ENCODE data around the gene RMND5B.
"Not testable (repeated sequence)": the region's sequence is repeated elsewhere in the genome, so short reads cannot be mapped to it uniquely, and the experiment has no call there.

Gene RMND5B

GRCh38 chr5:178117923-178118701 is 12.7 kb upstream of the RMND5B start:
- peaks cover 75% of the 10 kb centered on the region for H3K27me3 Mint-ChIP-seq
- no peaks in the 10 kb centered on the region for H3K36me3 Mint-ChIP-seq (ENCODE audit: low read depth)
- H3K4me1 Mint-ChIP-seq (ENCODE audit: low read depth): peaks cover 33% of the 10 kb centered on the region
- no peaks in the 10 kb centered on the region for H3K9me3 Mint-ChIP-seq
- intact Hi-C loops (cut with micrococcal nuclease): no loop called here
- no peak overlapping the region for H3K4me3 Mint-ChIP-seq
- no peak overlapping the region for H3K27ac Mint-ChIP-seq

- intact Hi-C loops (cut with micrococcal nuclease): no loop called here
- H3K27me3 Mint-ChIP-seq: peaks cover 62% of the 10 kb centered on the region
- no peaks in the 10 kb centered on the region for H3K9me3 Mint-ChIP-seq
- H3K27ac Mint-ChIP-seq: no peak overlapping the region
- H3K36me3 Mint-ChIP-seq (ENCODE audit: low read depth): no peaks in the 10 kb centered on the region
- peaks cover 20% of the 10 kb centered on the region for H3K4me1 Mint-ChIP-seq (ENCODE audit: low read depth)
- no peak overlapping the region for H3K4me3 Mint-ChIP-seq
These were observed 10.8 kb upstream of the RMND5B start for GRCh38 chr5:178119915-178120606.

GRCh38 chr5:178120607-178121357 is 10.0 kb upstream of the RMND5B start:
- H3K36me3 Mint-ChIP-seq (ENCODE audit: low read depth): no peaks in the 10 kb centered on the region
- H3K27me3 Mint-ChIP-seq: peaks cover 55% of the 10 kb centered on the region
- no peaks in the 10 kb centered on the region for H3K9me3 Mint-ChIP-seq
- H3K27ac Mint-ChIP-seq: no peak overlapping the region
- H3K4me3 Mint-ChIP-seq: no peak overlapping the region
- H3K4me1 Mint-ChIP-seq (ENCODE audit: low read depth): peaks cover 12% of the 10 kb centered on the region
- intact Hi-C loops (cut with micrococcal nuclease): no loop called here

- no peaks in the 10 kb centered on the region for H3K36me3 Mint-ChIP-seq (ENCODE audit: low read depth)
- H3K9me3 Mint-ChIP-seq: no peaks in the 10 kb centered on the region
- intact Hi-C loops (cut with micrococcal nuclease): no loop called here
- H3K4me1 Mint-ChIP-seq (ENCODE audit: low read depth): peaks cover 4% of the 10 kb centered on the region
- H3K27me3 Mint-ChIP-seq: peaks cover 47% of the 10 kb centered on the region
- H3K4me3 Mint-ChIP-seq: no peak overlapping the region
- no peak overlapping the region for H3K27ac Mint-ChIP-seq
These were observed 9.2 kb upstream of the RMND5B start for GRCh38 chr5:178121391-178122276.

GRCh38 chr5:178122346-178122745 is 8.5 kb upstream of the RMND5B start:
- peaks cover 39% of the 10 kb centered on the region for H3K27me3 Mint-ChIP-seq
- intact Hi-C loops (cut with micrococcal nuclease): no loop called here
- no peaks in the 10 kb centered on the region for H3K9me3 Mint-ChIP-seq
- no peak overlapping the region for H3K4me3 Mint-ChIP-seq
- no peaks in the 10 kb centered on the region for H3K4me1 Mint-ChIP-seq (ENCODE audit: low read depth)
- no peak overlapping the region for H3K27ac Mint-ChIP-seq
- no peaks in the 10 kb centered on the region for H3K36me3 Mint-ChIP-seq (ENCODE audit: low read depth)

- no peaks in the 10 kb centered on the region for H3K9me3 Mint-ChIP-seq
- no peaks in the 10 kb centered on the region for H3K4me1 Mint-ChIP-seq (ENCODE audit: low read depth)
- H3K27me3 Mint-ChIP-seq: peaks cover 31% of the 10 kb centered on the region
- no peak overlapping the region for H3K4me3 Mint-ChIP-seq
- H3K27ac Mint-ChIP-seq: no peak overlapping the region
- H3K36me3 Mint-ChIP-seq (ENCODE audit: low read depth): no peaks in the 10 kb centered on the region
- intact Hi-C loops (cut with micrococcal nuclease): no loop called here
These were observed 7.5 kb upstream of the RMND5B start for GRCh38 chr5:178123094-178123965.

- H3K4me3 Mint-ChIP-seq: no peak overlapping the region
- intact Hi-C loops (cut with micrococcal nuclease): no loop called here
These were observed 6.6 kb upstream of the RMND5B start for GRCh38 chr5:178123966-178124925.

GRCh38 chr5:178125253-178125906 is 5.4 kb upstream of the RMND5B start:
- intact Hi-C loops (cut with micrococcal nuclease): no loop called here
- Mint-ChIP-seq H3K4me1 (ENCODE audit: low read depth) (no peaks in the 10 kb centered on the region), H3K27me3 (peaks cover 26% of the 10 kb centered on the region), H3K9me3 (no peaks in the 10 kb centered on the region), H3K36me3 (ENCODE audit: low read depth) (no peaks in the 10 kb centered on the region), H3K4me3 (no peak overlapping the region), H3K27ac (no peak overlapping the region)

More at GRCh38 chr5:178123966-178124925, 6.6 kb upstream of the RMND5B start:
- Mint-ChIP-seq H3K36me3 (ENCODE audit: low read depth) (no peaks in the 10 kb centered on the region), H3K9me3 (no peaks in the 10 kb centered on the region), H3K27ac (no peak overlapping the region), H3K4me1 (ENCODE audit: low read depth) (no peaks in the 10 kb centered on the region), H3K27me3 (peaks cover 29% of the 10 kb centered on the region)

- Mint-ChIP-seq H3K9me3 (no peaks in the 10 kb centered on the region), H3K4me3 (no peak overlapping the region), H3K27me3 (peaks cover 15% of the 10 kb centered on the region), H3K27ac (no peak overlapping the region), H3K36me3 (ENCODE audit: low read depth) (no peaks in the 10 kb centered on the region), H3K4me1 (ENCODE audit: low read depth) (peaks cover 5% of the 10 kb centered on the region)
- intact Hi-C loops (cut with micrococcal nuclease): no loop called here
These were observed 4.3 kb upstream of the RMND5B start for GRCh38 chr5:178126556-178126955.

GRCh38 chr5:178127300-178128009 is 3.4 kb upstream of the RMND5B start:
- H3K4me3 Mint-ChIP-seq; intact Hi-C loops (cut with micrococcal nuclease); H3K9me3 Mint-ChIP-seq; H3K27me3 Mint-ChIP-seq; H3K27ac Mint-ChIP-seq; H3K36me3 Mint-ChIP-seq (ENCODE audit: low read depth): not testable (repeated sequence)
- peaks cover 14% of the 10 kb centered on the region for H3K4me1 Mint-ChIP-seq (ENCODE audit: low read depth)

GRCh38 chr5:178129296-178129695 is 1.5 kb upstream of the RMND5B start:
- Mint-ChIP-seq H3K4me1 (ENCODE audit: low read depth) (peaks cover 14% of the 10 kb centered on the region), H3K4me3 (no peak overlapping the region), H3K36me3 (ENCODE audit: low read depth) (peaks cover 14% of the 10 kb centered on the region), H3K27me3 (peaks cover 8% of the 10 kb centered on the region), H3K9me3 (no peaks in the 10 kb centered on the region), H3K27ac (no peak overlapping the region)
- intact Hi-C loops (cut with micrococcal nuclease): no loop called here

Data from dendritic cell treated with granulocyte-macrophage colony-stimulating factor and Interleukin-4, amounts not matched to agents 40 ng/mL and 50 ng/mL, for 4 days (primary cell).